LNCaP clone FGC (cell line): ENCODE results near the gene MRPS6.

Source experiments
- DNase-seq: peaks from one replicate; pipeline ENCODE4 v3.0.0-alpha.2; 2011; ENCODE audit warnings: low read depth
- H3K4me3 ChIP-seq: 2 replicates; pipeline ENCODE4 v1.5.1; 2011; ENCODE audit warnings: mild to moderate bottlenecking, low read depth, low read length, control low read depth
- CTCF ChIP-seq: IDR thresholded peaks from 2 replicates; pipeline ENCODE4 v1.5.1; 2012; ENCODE audit warnings: mild to moderate bottlenecking; ENCODE audit not compliant: control insufficient read depth, insufficient read depth; ENCODE audit errors: extremely low read depth

Gene MRPS6

GRCh38 chr21:34186109-34186719 lies 112.8 kb downstream of the MRPS6 start:
- TF ChIP-seq CTCF = no peak
- no peak for DNase-seq

DNA sequence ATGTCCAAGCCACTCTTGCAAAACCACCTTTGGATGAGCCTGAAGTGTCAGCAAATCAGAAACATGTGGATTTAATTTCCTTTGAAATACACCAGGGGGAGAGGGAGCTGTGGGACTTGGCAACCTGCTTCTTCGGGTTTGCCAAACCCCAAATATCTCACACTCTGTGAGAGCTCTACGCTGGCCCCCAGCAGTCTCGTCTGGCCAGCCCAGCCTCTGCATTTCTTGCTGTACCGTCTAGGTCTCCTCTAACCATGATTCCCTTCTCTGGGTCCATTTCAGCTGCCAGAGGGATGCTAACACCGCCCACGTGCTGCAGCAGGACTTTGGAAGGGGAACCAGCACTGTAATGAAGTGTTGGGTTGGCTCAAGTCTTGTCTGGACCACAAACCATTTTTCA lies 114.6 kb downstream of the MRPS6 start:
- no peak for DNase-seq
- H3K4me3 ChIP-seq = no peak overlapping the region
- no peak for TF ChIP-seq CTCF

More at GRCh38 chr21:34186109-34186719, 112.8 kb downstream of the MRPS6 start:
- no peak overlapping the region for H3K4me3 ChIP-seq

DNA sequence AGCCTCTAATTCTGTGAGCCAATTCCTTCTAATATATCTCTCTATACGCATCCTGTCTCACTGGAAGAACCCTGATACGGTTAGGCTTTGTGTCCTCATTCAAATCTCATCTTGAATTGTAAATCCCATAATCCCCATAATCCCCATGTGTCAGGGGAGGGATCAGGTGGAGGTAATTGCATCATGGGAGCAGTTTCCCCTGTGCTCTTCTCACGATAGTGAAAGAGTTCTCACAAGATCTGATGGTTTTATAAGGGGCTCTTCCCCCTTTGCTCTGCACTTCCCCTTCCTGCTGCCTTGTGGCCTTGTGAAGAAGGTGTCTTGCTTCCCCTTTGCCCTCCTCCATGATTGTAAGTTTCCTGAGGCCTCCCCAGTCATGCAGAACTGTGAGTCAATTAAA lies 116.1 kb downstream of the MRPS6 start:
- DNase-seq = no peak
- H3K4me3 ChIP-seq = no peak overlapping the region

GRCh38 chr21:34190576-34191321 lies 117.4 kb downstream of the MRPS6 start:
- TF ChIP-seq CTCF = no peak
- no peak for DNase-seq
- no peak overlapping the region for H3K4me3 ChIP-seq

More for the DNA sequence above, 116.1 kb downstream of the MRPS6 start:
- TF ChIP-seq CTCF = no peak

GRCh38 chr21:34191876-34192275 lies 118.5 kb downstream of the MRPS6 start:
- DNase-seq = no peak
- TF ChIP-seq CTCF = no peak
- no peak overlapping the region for H3K4me3 ChIP-seq
